OCI-LY3 (cell line): ENCODE measurements around the gene SAFB2.

ENCODE experiments used
- CTCF ChIP-seq: fragments of 200-600, 300-600 bp; sonication (generic); IDR thresholded peaks from 2 replicates; pipeline ENCODE4 v1.5.1; 2014; ENCODE audit warnings: antibody characterized with exemption, low read length, low read depth
- EZH2phosphoT487 ChIP-seq: fragments of 200-600 bp; shearing (Covaris generic); IDR thresholded peaks from 2 replicates; pipeline ENCODE4 v1.6.1; 2018; ENCODE audit warnings: antibody characterized with exemption, mixed run types, low read depth

- TF ChIP-seq CTCF (no peak), EZH2phosphoT487 (no peak)
Measured at GRCh38 chr19:5625641-5626040, 3.1 kb upstream of the SAFB2 start.
